KMS-11 (cell line): ENCODE data around the gene APOE.

ENCODE experiments used
- H2AFZ ChIP-seq: fragments of 200-600 bp; sonication (generic); 2 replicates; pipeline ENCODE4 v1.6.1; 2016; ENCODE audit warnings: antibody characterized with exemption, mixed run types, low read depth
- H3K27ac ChIP-seq: fragments of 200-600 bp; sonication (generic); 2 replicates; pipeline ENCODE4 v1.6.1; 2016; ENCODE audit warnings: mild to moderate bottlenecking, mixed run types
- H3K27me3 ChIP-seq: fragments of 200-600 bp; sonication (generic); 2 replicates; pipeline ENCODE4 v1.6.1; 2017; ENCODE audit warnings: mild to moderate bottlenecking, low read depth, mixed run types, moderate library complexity; ENCODE audit not compliant: insufficient read depth
- H3K36me3 ChIP-seq: fragments of 200-600 bp; sonication (generic); 2 replicates; pipeline ENCODE4 v1.6.1; 2017; ENCODE audit warnings: mild to moderate bottlenecking, mixed run types; ENCODE audit not compliant: insufficient read depth
- H3K4me1 ChIP-seq: fragments of 200-600 bp; sonication (generic); 2 replicates; pipeline ENCODE4 v1.6.1; 2016; ENCODE audit warnings: mild to moderate bottlenecking, low read depth, mixed run types; ENCODE audit not compliant: poor library complexity, severe bottlenecking
- H3K4me2 ChIP-seq: fragments of 200-600 bp; sonication (generic); 2 replicates; pipeline ENCODE4 v1.7.0; 2016; ENCODE audit warnings: mild to moderate bottlenecking, mixed run types
- H3K4me3 ChIP-seq: fragments of 200-600 bp; sonication (generic); IDR thresholded peaks from 2 replicates; pipeline ENCODE4 v1.6.1; 2017; ENCODE audit warnings: low read depth, low read length, mixed read lengths; ENCODE audit not compliant: insufficient read depth
- H3K79me2 ChIP-seq: fragments of 200-600 bp; sonication (generic); 2 replicates; pipeline ENCODE4 v1.6.1; 2016; ENCODE audit warnings: low read depth, mixed run types; ENCODE audit not compliant: insufficient read depth
- H3K9ac ChIP-seq: fragments of 200-600 bp; sonication (generic); 2 replicates; pipeline ENCODE4 v1.6.1; 2016; ENCODE audit warnings: mild to moderate bottlenecking, mixed run types
- H4K20me1 ChIP-seq: fragments of 200-600 bp; sonication (generic); 2 replicates; pipeline ENCODE4 v1.6.1; 2016; ENCODE audit warnings: mild to moderate bottlenecking, mixed run types; ENCODE audit not compliant: insufficient read depth
- CTCF ChIP-seq: fragments of 200-600 bp; sonication (generic); conservative IDR thresholded peaks from 2 replicates; pipeline ENCODE4 v1.6.1; 2017; ENCODE audit warnings: low read depth, mild to moderate bottlenecking, antibody characterized with exemption, low read length, moderate library complexity, mixed read lengths

Gene APOE

GRCh38 chr19:44889830-44890365 is 15.7 kb upstream of the APOE start:
- H3K4me3 ChIP-seq: no peak overlapping the region
- H3K9ac ChIP-seq: peak overlapping the region; percentile 33; the same call in 1 of the 2 replicates
- peaks cover 37% of the 10 kb centered on the region for H3K79me2 ChIP-seq
- H2AFZ ChIP-seq: peak overlapping the region; percentile 77
- H3K27me3 ChIP-seq: no peaks in the 10 kb centered on the region
- H3K4me2 ChIP-seq: peak overlapping the region; percentile 83
- H3K4me1 ChIP-seq: peaks cover 16% of the 10 kb centered on the region
- no peak for TF ChIP-seq CTCF
- H4K20me1 ChIP-seq: no peaks in the 10 kb centered on the region
- H3K27ac ChIP-seq: peak overlapping the region; percentile 73
- H3K36me3 ChIP-seq: peaks cover 14% of the 10 kb centered on the region; the same call in 1 of the 2 replicates

DNA sequence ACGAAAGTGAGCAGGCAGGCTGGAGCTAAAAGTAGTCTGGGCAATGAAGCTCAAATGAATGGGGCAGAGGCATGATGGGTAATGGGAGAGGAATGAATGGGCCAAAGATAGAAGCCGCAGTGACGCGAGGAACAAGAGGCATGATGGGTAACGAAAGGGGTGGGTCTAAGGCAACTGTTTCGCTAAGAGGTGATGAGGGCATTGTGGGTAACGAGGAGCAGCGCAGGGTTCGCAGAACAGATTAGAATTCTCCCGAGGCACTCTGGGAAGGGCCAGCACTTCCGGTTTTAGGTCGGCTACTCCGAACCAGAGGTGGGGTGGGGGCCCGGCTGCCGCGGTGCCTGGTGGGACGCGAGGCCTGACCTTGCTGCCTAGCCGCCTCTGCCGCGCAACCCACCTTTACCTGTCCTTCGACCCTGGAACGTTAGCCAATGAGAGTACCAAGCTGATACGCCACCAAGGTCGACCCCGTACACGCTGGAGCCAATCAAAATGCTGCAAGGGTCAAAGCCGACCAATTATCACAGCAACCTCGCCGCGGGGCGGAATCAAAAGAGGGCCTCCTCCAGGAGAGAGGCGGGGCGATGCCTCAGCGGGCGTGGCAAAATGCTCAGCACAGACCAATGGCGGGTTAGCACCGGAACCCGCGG is 15.1 kb upstream of the APOE start:
- no peak for TF ChIP-seq CTCF
- Histone ChIP-seq H2AFZ (peak overlapping the region; percentile 77), H3K79me2 (peaks cover 37% of the 10 kb centered on the region), H3K4me3 (no peak overlapping the region), H3K36me3 (peaks cover 18% of the 10 kb centered on the region; the same call in 1 of the 2 replicates), H3K27me3 (no peaks in the 10 kb centered on the region), H4K20me1 (no peaks in the 10 kb centered on the region), H3K27ac (peak overlapping the region; percentile 73), H3K4me1 (peaks cover 17% of the 10 kb centered on the region), H3K4me2 (peak overlapping the region; percentile 83), H3K9ac (peak overlapping the region; percentile 33; the same call in 1 of the 2 replicates)

- Histone ChIP-seq H3K4me3 (no peak within 1 kb of the TSS), H3K27ac (peak within 1 kb of the TSS; percentile 73), H3K9ac (peak within 1 kb of the TSS; percentile 81), H3K27me3 (no peaks in the 10 kb centered on the region), H3K36me3 (peaks cover 20% of the 10 kb centered on the region; the same call in 1 of the 2 replicates), H4K20me1 (no peaks in the 10 kb centered on the region), H3K4me2 (peak within 1 kb of the TSS; percentile 83), H3K4me1 (peaks cover 17% of the 10 kb centered on the region), H3K79me2 (peaks cover 37% of the 10 kb centered on the region), H2AFZ (peak within 1 kb of the TSS; percentile 77)
- no peak for TF ChIP-seq CTCF
These were observed 14.3 kb upstream of the APOE start, which contains the start of gene TOMM40 for GRCh38 chr19:44891016-44891882. Gene TOMM40 (plus strand): TSS chr19:44891254. CDS start chr19:44891416, 162 bp downstream.

DNA sequence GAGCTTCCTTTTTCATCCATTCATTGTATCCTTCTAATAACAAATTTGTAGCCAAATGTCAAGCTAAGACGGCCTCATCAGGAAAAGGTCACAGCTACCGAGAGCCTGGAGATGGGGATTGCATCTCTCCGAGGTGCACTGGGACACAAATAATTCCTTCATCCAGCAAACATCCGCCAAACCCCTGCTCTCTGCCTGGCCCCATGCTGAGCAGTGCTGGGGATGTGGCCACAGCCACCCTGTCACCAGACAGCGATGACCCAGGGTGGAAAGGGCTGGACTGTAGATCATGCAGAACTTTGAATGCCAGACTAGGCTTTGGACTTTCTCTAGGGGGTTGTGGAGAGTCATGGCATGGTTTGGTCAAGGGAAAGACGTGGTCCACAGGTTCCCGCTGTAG is 12.7 kb upstream of the APOE start:
- H3K27me3 ChIP-seq: no peaks in the 10 kb centered on the region
- peaks cover 41% of the 10 kb centered on the region for H3K79me2 ChIP-seq
- peak overlapping the region; percentile 59 for H3K4me2 ChIP-seq
- H3K4me1 ChIP-seq: peaks cover 17% of the 10 kb centered on the region
- H4K20me1 ChIP-seq: no peaks in the 10 kb centered on the region
- H3K27ac ChIP-seq: no peak overlapping the region
- H3K9ac ChIP-seq: no peak overlapping the region
- peaks cover 25% of the 10 kb centered on the region; the same call in 1 of the 2 replicates for H3K36me3 ChIP-seq
- no peak for TF ChIP-seq CTCF
- H3K4me3 ChIP-seq: no peak overlapping the region
- no peak overlapping the region for H2AFZ ChIP-seq
